Measurements from ENCODE around the gene TCF19.

Gene TCF19

GRCh38 chr6:31114970-31115849, 43.2 kb upstream of the TCF19 start:
- H3K4me3 ChIP-seq (ENCODE audit: low read length) = peak overlapping the region; percentile 55
- peak; percentile 71 for DNase-seq (ENCODE audit: low read depth)
- TF ChIP-seq CTCF (IDR thresholded peaks at IDR 0.05; ENCODE audit: insufficient read depth, low read depth, low read length, missing control alignments) = peak; percentile 52

- H3K4me3 ChIP-seq (ENCODE audit: low read length) = peak overlapping the region; percentile 55
- no peak for DNase-seq (ENCODE audit: low read depth)
- TF ChIP-seq CTCF (IDR thresholded peaks at IDR 0.05; ENCODE audit: insufficient read depth, low read depth, low read length, missing control alignments) = no peak
These were observed 42.3 kb upstream of the TCF19 start for GRCh38 chr6:31115941-31116560.

- no peak overlapping the region for H3K4me3 ChIP-seq (ENCODE audit: low read length)
- DNase-seq (ENCODE audit: low read depth) = no peak
- no peak for TF ChIP-seq CTCF (IDR thresholded peaks at IDR 0.05; ENCODE audit: insufficient read depth, low read depth, low read length, missing control alignments)
These were observed 41.6 kb upstream of the TCF19 start for GRCh38 chr6:31116661-31117385.

GRCh38 chr6:31118178-31118577, 40.2 kb upstream of the TCF19 start:
- no peak for TF ChIP-seq CTCF (IDR thresholded peaks at IDR 0.05; ENCODE audit: insufficient read depth, low read depth, low read length, missing control alignments)
- no peak overlapping the region for H3K4me3 ChIP-seq (ENCODE audit: low read length)
- no peak for DNase-seq (ENCODE audit: low read depth)

- no peak within 1 kb of the TSS for H3K4me3 ChIP-seq (ENCODE audit: low read length)
- no peak for TF ChIP-seq CTCF (IDR thresholded peaks at IDR 0.05; ENCODE audit: insufficient read depth, low read depth, low read length, missing control alignments)
- no peak for DNase-seq (ENCODE audit: low read depth)
These were observed 38.1 kb upstream of the TCF19 start, which contains the start of gene CDSN for GRCh38 chr6:31120151-31120915. Gene CDSN (minus strand): TSS chr6:31120446. CDS start chr6:31120419, 27 bp downstream.

GRCh38 chr6:31121131-31121790, 37.1 kb upstream of the TCF19 start:
- no peak for TF ChIP-seq CTCF (IDR thresholded peaks at IDR 0.05; ENCODE audit: insufficient read depth, low read depth, low read length, missing control alignments)
- no peak for DNase-seq (ENCODE audit: low read depth)
- H3K4me3 ChIP-seq (ENCODE audit: low read length) = no peak overlapping the region
